GM21825 (cell line): ENCODE measurements around the gene H19.

Experiments
- ATAC-seq: cut with Tn5 transposase; IDR thresholded peaks from one replicate; pipeline ENCODE4 v1.9.1; 2021; ENCODE audit warnings: mild to moderate bottlenecking, moderate library complexity; ENCODE audit not compliant: unreplicated experiment

The H19 gene

DNA sequence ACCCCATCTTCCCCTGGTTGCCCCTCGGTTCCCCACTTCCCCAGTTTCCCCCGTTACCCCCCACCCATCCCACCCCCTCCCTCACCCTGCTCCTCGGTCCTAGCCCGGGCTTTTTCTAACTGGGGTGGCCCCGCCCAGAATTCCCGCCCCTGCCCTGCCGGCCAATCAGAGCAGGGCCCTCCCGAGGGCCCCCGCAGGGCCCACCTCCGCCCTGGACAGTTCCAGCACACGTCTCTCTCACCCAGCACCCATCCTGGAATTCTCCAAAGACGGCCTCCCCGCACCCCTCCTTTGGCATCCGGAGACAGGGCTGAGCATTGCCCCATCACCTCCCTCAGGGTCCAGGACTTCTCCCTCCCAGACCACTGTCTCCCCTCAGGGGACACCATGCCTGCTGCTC, at the start of gene H19:
Gene H19 (minus strand): TSS at position 88 of the 400 bp plus-strand sequence.
- no peak for ATAC-seq

GRCh38 chr11:2041963-2042362, 44.3 kb upstream of the H19 start:
- no peak for ATAC-seq

- no peak for ATAC-seq
Measured at GRCh38 chr11:2041153-2041552, 43.5 kb upstream of the H19 start.

DNA sequence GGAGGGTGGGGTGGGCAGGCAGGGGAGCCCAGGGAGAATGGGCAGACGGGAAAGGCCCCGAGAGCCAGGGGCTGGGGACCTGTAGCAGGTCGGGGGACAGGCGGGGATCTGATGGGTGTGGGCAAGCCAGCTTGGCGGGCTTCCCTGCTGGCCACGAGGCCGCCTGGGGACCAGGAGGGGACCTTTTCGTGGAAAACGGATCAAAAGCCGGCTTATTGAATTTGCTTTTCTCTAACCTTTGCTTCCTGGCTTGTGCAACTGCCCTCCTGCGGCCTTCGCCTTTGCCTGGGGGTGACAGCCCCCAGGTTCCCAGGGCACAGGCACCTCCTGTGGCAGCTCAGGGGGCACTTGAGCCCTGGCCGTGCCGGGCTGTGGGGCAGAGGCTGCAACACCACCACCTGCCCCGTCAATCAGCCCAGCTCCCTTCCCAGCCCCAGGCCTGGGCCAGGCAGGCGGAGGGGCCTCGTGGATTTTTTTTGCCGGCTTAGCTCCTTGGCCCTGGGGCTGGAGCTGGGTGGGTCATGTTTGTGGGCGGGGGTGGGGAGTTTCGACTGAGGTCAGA, 41.6 kb upstream of the H19 start:
- no peak for ATAC-seq

- ATAC-seq, result no peak
Measured at GRCh38 chr11:2036863-2037486, 39.3 kb upstream of the H19 start.

DNA sequence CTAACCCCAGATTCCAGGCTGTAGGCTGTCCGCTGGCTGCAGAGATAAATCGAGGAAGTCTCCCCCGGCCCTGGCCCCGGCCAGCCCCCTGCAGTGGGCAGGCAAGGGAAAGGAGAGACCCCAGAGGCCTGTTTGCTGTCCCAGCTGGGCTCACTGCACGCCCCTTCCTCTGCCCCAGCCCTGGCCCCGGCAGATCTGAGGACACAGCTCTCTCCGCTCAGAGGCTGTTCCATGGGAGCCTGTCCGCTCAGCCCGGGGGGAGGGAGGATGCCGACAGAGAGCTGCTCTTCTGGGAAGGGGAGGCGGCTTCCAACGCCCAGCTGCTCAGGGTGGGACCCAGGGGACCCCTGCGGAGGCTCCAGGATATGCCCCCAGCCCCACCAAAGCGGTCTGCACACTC, 37.7 kb upstream of the H19 start:
- ATAC-seq, result no peak

DNA sequence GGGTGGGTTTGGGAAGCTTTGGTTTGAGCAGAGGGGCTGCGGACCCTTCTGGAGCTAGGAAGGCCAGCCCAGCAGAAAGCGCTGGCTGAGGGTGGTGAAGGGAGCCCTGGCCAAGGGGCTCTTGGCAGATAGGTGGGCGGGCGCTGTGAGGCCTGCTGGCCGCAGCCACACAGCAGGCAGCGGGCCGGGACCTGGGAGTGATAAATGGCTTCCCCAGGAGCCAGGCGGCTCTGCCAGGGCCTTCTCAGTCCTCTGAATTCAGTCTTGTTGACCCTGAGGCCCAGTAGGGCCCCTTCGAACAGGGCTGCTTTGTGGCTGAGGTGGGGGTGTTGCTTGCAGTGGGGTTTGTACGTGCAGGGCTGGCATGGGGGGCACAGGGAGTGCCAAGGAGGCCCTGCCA, 33.4 kb upstream of the H19 start:
- no peak for ATAC-seq

- ATAC-seq, result no peak
Measured at GRCh38 chr11:2027708-2028107, 30.1 kb upstream of the H19 start.

- ATAC-seq, result no peak
Measured at GRCh38 chr11:2015025-2015424, 17.4 kb upstream of the H19 start.

GRCh38 chr11:2012440-2012839, 14.8 kb upstream of the H19 start:
- ATAC-seq, result no peak

DNA sequence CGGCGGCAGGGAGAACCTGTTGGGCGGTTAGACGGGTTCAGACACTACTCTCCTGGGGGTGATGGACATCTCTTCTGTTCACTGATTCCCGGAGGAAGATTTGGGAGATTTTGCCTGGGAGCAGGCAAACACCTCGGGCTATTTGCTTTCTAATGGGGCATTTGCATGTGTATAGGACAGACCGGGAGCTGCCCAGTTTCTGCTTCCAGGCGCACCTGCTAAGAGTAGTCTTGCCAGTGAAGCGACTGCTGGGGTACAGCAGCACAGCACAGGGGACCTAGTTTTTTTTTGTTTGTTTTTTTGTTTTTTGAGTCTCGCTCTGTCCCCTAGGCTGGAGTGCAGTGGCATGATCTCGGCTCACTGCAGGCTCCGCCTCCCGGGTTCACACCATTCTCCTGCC, 6.8 kb upstream of the H19 start:
- no peak for ATAC-seq

- no peak for ATAC-seq
Measured at GRCh38 chr11:2002807-2003206, 5.2 kb upstream of the H19 start.

DNA sequence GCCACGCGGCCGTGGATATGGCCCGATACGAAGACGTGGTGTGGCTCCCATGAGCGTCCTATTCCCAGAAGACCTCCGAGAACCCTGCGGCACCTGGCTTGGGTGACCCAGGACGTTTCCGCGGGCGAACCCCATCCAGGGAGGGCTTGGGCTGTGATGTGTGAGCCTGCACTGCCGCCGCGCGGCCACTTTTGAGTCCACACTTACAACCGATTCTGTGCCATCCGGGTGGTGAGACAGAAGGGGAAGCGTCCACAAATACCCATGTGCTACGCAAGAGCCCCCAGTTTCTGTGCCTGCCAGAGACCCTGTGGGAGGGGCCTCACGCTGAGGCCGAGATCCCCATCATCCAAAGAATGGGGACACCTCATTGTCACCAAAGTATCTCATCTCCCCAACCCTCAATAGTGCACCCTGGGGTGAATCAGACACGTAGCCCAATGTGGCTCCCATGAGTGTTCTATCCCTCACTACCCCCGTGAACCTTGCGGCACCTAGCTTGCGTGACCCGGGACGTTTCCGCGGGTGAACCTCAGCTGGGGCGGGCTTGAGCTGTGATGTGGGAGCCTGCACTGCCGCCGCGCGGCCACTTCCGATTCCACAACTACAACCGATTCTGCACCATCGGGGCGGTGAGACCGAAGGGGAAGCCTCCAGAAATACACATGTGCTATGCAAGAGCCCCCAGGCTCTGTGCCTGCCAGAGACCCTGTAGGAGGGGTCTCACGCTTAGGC, 4.6 kb upstream of the H19 start:
- ATAC-seq, result no peak

- ATAC-seq, result no peak
Measured at GRCh38 chr11:1998861-1999260, 1.2 kb upstream of the H19 start.

DNA sequence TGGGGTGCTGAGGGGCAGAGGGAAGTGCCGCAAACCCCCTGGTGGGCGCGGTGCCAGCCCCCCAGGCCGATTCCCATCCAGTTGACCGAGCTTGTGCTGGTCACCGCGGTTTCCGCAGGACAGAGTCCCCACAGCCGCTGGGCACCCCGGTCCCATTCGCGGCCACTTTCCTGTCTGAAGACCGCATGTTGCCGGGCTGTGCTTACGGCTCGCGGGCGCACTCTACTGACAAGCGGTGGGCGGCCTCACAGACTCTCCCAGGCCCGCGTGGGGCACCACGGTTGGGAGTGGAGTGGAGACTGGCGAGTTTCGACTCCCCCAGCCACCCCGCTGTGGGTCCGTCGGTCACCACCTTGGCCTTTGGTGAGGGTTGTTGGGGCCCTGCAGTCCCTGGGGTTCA, 648 bp upstream of the H19 start:
- ATAC-seq, result no peak

DNA sequence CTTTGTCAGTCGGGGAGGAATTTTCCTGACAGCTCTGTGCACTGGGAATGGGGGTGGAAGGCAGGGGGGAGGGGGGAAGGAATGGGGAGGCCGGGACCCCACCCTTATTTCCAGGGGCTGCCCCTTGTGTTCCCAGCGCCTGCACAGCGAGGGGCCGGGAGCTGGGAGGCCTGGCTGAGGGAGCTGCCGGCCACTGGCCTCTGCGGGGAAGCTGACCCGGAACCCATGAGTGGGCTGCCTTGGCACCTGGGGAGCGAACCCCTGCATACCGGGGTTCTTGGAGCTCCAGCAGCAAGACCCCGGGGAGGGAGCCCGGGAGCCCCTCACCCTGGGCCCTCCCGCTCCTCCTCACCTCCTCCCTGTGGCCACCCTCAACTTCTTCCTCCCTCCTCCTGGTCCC, 3.5 kb downstream of the H19 start:
- ATAC-seq, result no peak

- ATAC-seq, result no peak
Measured at GRCh38 chr11:1992111-1992510, 5.5 kb downstream of the H19 start.

DNA sequence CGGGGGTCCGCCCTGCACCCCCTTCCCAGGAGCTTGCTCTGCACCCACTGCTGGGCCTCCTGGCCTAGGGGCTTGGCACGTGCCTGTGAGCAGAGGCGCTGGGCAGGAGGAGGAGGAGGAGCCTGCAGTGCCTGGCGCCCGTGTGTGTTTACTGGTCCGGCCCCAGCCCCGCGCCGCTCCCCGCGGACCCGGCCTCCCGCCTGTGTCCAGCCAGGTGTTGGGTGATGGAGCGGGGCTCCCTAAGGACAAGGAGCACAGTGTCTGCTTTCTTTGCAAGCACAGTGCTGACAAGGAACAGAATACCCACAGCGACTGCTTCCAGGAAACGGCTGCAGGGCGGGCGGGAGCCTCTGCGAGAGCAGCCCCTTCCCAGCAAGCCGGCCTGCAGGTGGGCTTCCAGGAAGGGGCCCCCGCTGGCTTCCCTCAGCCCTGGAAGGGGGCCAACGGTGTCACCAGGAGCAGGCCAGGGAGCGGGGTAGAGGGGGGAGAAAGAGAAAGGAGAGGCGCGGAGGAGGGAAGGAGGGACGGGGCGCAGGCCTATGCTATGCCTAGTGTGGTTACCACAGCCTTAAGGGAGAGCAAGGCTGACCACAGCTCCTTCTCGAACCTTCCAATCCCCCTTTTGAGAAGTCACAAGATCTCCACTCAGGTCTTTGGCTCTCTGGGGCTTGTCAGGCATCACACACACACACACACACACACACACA, 6.6 kb downstream of the H19 start:
- ATAC-seq, result no peak

DNA sequence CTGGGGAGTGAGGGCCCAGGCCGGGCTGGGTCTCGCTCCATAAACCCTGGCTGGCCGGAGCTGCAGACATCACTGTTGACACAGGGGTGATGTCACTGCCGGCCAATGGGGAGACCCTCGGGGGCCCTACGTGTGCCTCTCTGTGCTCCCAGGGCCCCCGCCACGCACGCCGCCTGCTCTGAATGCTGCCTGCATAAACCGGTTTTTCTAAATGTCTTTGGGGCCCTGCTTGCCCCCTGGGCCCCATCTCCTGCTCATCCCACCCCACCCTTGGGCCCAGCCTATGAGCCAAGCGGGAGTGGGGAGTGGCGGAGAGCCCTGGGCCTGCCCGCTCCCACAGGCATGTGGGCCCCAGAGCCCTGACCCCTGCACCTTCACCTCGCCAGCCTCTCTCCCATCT, 7.7 kb downstream of the H19 start:
- no peak for ATAC-seq

DNA sequence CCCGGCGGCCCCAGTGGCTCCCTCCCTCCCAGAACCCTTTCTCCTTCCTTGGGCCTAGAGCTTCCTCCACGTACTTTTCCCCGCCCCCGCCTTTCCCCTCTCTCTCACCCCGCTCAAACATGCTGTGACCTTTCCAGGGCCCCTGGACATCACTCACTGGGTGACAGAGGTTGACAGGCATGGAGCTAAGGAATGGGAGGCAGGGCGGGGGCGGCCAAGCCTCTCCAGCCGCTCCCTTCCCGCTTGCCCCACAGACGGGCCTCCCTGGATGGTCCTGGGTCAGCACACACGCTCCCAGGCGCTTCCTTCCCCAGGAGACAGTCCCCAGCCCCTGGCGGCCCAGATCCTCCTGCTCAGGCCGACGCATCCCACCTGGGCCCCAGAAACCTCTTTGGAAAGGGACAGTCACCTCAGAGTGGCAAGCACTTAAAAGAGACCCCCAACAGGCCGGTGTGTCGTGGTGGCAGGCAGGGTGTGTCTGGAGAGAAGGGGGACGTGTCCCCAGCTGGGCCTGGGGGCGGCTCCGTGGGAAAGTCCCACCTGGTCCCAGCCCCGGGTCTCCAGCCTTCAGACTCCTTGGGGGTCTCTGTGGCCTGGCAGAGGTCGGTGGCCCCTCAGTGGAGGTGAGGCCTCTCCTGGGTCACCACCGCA, 8.8 kb downstream of the H19 start:
- ATAC-seq, result no peak

DNA sequence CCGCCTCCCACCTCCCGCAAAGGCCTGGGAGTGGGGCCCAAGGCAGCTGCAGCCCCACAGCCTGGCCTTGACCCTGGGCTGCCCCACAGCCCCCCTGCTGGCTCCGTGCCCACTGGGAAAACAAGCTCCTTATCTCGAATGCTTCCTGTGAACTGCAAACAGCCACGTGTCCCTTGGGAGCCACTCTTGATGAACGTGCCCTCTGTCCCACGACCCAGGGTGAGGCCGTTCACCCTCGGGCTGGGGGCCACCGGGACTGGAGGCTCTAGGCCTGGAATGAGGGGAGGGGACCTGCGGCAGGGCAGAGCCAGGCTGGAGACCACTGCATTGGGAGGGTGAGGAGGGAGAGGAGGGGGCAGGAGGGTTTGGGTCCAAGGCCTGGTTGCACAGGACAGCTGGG, 9.5 kb downstream of the H19 start:
- no peak for ATAC-seq
